ENCODE results near the gene PNMT.
"Not testable (repeated sequence)": the region's sequence is repeated elsewhere in the genome, so short reads cannot be mapped to it uniquely, and the experiment has no call there.

Gene PNMT

DNA sequence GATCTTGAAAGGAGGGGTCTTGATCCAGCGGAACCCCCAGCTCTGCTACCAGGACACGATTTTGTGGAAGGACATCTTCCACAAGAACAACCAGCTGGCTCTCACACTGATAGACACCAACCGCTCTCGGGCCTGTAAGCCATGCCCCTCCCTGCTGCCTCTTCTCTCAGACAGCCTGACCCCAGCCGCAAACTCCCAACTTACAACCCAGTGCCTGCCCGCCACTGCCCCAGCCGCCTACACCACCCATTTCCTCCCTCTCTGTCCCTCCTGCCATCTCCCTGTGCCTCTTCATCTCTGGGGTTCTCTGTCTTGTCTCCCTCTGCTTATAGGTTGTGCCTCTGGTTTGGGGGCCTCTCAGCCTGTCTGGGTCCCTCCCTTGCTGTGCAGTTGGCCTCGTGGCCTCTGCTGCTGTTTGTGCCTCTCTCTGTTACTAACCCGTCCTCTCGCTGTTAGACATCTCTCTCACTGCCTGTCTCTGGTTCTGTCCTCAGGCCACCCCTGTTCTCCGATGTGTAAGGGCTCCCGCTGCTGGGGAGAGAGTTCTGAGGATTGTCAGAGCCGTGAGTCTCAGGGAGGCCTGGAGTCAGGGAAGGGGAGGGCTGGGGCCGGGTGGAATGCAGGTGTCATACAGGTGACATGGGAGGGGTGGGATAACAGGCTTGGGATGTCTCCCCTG lies 41.2 kb downstream of the PNMT start:
- no peak for DNase-seq (ENCODE audit: low read depth)

DNA sequence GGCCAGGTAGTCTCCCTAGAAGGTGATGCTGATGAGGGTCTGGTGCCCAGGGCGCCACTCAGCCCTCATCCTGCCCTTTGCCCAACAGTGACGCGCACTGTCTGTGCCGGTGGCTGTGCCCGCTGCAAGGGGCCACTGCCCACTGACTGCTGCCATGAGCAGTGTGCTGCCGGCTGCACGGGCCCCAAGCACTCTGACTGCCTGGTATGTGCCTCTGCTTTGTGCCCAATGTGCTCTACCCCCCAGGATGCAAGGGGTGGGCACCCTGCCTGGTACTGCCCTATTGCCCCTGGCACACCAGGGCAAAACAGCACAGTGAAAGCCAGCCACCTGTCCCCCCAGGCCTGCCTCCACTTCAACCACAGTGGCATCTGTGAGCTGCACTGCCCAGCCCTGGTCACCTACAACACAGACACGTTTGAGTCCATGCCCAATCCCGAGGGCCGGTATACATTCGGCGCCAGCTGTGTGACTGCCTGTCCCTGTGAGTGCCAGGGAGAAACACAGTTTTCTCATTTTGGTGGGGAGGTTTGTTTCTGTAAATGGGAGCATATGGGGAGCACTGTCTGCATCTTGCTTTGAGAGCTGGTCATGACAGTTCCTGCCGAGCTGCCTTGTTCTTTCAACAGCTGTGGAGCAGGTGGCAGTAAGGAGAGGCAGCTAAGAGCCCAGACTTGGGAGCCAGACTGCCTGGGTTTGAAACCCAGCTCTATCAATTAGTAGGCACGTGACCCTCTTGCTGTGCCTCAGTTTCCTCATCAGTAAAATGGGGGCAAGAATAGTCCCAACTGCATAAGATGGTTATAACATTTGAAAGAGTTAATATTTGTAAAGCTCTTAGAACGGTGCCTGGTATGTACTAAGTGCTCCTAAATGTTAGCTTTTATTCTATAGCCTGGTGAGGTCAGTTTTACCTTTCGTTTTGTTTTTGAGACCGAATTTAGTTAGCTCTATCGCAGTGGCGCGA lies 42.0 kb downstream of the PNMT start:
- no peak for DNase-seq (ENCODE audit: low read depth)

DNA sequence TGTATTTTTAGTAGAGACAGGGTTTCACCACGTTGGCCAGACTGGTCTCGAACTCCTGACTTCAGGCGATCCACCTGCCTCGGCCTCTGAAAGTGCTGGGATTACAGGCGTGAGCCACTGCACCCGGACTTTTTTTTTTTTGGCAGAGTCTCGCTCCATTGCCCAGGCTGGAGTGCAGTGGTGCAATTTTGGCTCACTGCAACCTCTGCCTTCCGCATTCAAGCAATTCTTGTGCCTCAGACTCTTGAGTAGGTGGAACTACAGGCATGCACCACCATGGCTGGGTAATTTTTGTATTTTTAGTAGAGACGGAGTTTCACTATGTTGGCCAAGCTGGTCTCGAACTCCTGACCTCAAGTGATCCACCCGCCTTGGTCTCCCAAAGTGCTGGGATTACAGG lies 42.8 kb downstream of the PNMT start:
- DNase-seq (ENCODE audit: low read depth): not testable (repeated sequence)

GRCh38 chr17:39711851-39712250 lies 43.6 kb downstream of the PNMT start:
- DNase-seq (ENCODE audit: low read depth): no peak

DNA sequence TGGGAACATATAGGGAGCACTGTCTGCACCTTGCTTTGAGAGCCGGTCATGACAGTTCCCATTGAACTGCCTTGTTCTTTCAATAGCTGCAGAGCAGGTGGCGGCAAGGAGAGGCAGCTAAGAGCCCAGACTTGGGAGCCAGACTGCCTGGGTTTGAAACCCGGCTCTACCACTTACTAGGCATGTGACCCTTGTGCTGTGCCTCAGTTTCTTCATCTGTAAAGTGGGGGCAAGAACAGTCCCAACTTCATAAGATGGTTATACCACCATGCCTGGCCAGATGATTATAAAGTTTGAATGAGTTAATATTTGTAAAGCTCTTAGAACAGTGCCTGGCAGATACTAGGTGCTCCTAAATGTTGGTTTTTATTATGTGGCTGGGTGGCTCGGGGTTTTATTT lies 46.0 kb downstream of the PNMT start:
- DNase-seq (ENCODE audit: low read depth): no peak

GRCh38 chr17:39715375-39716072 lies 47.3 kb downstream of the PNMT start:
- no peak for DNase-seq (ENCODE audit: low read depth)

- no peak for DNase-seq (ENCODE audit: low read depth)
These were observed 48.0 kb downstream of the PNMT start for GRCh38 chr17:39716073-39716818.

- no peak for DNase-seq (ENCODE audit: low read depth)
These were observed 48.8 kb downstream of the PNMT start for GRCh38 chr17:39716879-39717536.

- no peak for DNase-seq (ENCODE audit: low read depth)
These were observed 49.4 kb downstream of the PNMT start for GRCh38 chr17:39717660-39718059.

GRCh38 chr17:39719563-39720355 lies 51.5 kb downstream of the PNMT start:
- DNase-seq (ENCODE audit: low read depth): no peak

Data from stimulated activated CD8-positive, alpha-beta memory T cell treated with anti-CD3 and anti-CD28 coated beads, Interleukin-15, amount 100 ng/mL, for 24 hours (primary cell).